Liver (tissue), 3 donors: ENCODE measurements around the gene PIEZO1.

Source experiments
- CTCF ChIP-seq: fragments of 150-350 bp; IDR thresholded peaks from 2 replicates; pipeline ENCODE4 v1.5.1; 2017; ENCODE audit warnings: improper control_type of control experiment, low read depth, low read length; ENCODE audit not compliant: missing input control
- GABPA ChIP-seq, 2 donors: IDR thresholded peaks in 1 of 2; conservative IDR thresholded peaks in 1 of 2; 2 replicates each; pipeline ENCODE4 v1.6.1; 2016; ENCODE audit warnings: antibody characterized with exemption in 2 of 2, mild to moderate bottlenecking in 1 of 2, moderate library complexity in 1 of 2
- HNF4G ChIP-seq: IDR thresholded peaks from 2 replicates; pipeline ENCODE4 v1.6.1; 2016; ENCODE audit warnings: antibody characterized with exemption
- JUND ChIP-seq, 2 donors: IDR thresholded peaks; 2 replicates each; pipeline ENCODE4 v1.6.1; 2016; ENCODE audit warnings: antibody characterized with exemption in 2 of 2
- MAX ChIP-seq: IDR thresholded peaks from 2 replicates; pipeline ENCODE4 v1.6.1; 2016; ENCODE audit warnings: antibody characterized with exemption
- RAD21 ChIP-seq, 2 donors: IDR thresholded peaks; 2 replicates each; pipeline ENCODE4 v1.6.1; 2016; ENCODE audit warnings: antibody characterized with exemption in 2 of 2, mild to moderate bottlenecking in 2 of 2
- REST ChIP-seq: IDR thresholded peaks from 2 replicates; pipeline ENCODE4 v1.6.1; 2016; ENCODE audit warnings: antibody characterized with exemption, mild to moderate bottlenecking
- TAF1 ChIP-seq: conservative IDR thresholded peaks from 2 replicates; pipeline ENCODE4 v1.6.1; 2016; ENCODE audit warnings: antibody characterized with exemption, mild to moderate bottlenecking
- YY1 ChIP-seq: IDR thresholded peaks from 2 replicates; pipeline ENCODE4 v1.6.1; 2016; ENCODE audit warnings: antibody characterized with exemption, mild to moderate bottlenecking
- donor health status: healthy.
- donor health status: healthy.

GRCh38 chr16:88827727-88828126 is 42.7 kb upstream of the PIEZO1 start:
- TF ChIP-seq HNF4G (no peak), CTCF (no peak), YY1 (no peak), MAX (no peak), RAD21 (IDR thresholded peaks at IDR 0.05) (no peak), TAF1 (no peak), JUND (IDR thresholded peaks at IDR 0.05) (no peak), GABPA (IDR thresholded peaks at IDR 0.05 in 1 of 2, conservative IDR thresholded peaks at IDR 0.05 in 1 of 2) (no peak), REST (no peak)
